C4-2B (cell line): Measurements from ENCODE around the gene MS4A4A.

Source experiments
- H3K27ac ChIP-seq: fragments of 450-650 bp; 2 replicates; pipeline ENCODE4 v1.5.1; 2017
- CTCF ChIP-seq: fragments of 450-650 bp; conservative IDR thresholded peaks from 2 replicates; pipeline ENCODE4 v1.5.1; 2017; ENCODE audit warnings: mild to moderate bottlenecking
- ZFX ChIP-seq: fragments of 450-650 bp; IDR thresholded peaks from 2 replicates; pipeline ENCODE4 v1.6.1; 2017

MS4A4A gene

GRCh38 chr11:60318726-60319125 is 38.3 kb downstream of the MS4A4A start:
- H3K27ac ChIP-seq = no peak overlapping the region
- TF ChIP-seq ZFX (no peak), CTCF (no peak)

- TF ChIP-seq ZFX (no peak), CTCF (no peak)
- H3K27ac ChIP-seq = no peak overlapping the region
Observed at GRCh38 chr11:60321051-60321450, 40.6 kb downstream of the MS4A4A start.

DNA sequence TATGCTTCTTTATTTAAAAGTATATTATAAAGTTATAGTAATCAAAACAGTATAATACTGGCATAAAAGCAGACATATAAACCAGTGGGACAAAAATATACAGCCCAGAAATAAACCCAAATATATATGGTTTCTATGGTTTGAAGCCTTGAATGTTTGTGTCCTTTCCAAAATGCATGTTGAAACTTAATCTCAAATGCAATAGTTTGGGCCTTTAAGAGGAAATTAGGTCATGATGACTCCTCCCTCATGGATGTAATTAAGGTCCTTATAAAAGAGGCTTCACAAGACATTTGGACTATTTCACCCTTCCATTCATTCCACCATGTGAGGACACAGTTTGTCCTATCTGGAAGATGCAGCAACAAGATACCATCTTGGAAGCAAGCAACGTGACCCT is 46.5 kb downstream of the MS4A4A start, which contains the start of gene MS4A6E:
Gene MS4A6E, plus strand, starts transcription at position 301 of the 400 bp plus-strand sequence. CDS start 7,641 bp downstream, outside the sequence.
- no peak for TF ChIP-seq ZFX
- no peak for TF ChIP-seq CTCF
- H3K27ac ChIP-seq = no peak within 1 kb of the TSS

GRCh38 chr11:60328460-60328859 is 48.0 kb downstream of the MS4A4A start:
- H3K27ac ChIP-seq = no peak overlapping the region
- TF ChIP-seq CTCF (no peak), ZFX (no peak)

DNA sequence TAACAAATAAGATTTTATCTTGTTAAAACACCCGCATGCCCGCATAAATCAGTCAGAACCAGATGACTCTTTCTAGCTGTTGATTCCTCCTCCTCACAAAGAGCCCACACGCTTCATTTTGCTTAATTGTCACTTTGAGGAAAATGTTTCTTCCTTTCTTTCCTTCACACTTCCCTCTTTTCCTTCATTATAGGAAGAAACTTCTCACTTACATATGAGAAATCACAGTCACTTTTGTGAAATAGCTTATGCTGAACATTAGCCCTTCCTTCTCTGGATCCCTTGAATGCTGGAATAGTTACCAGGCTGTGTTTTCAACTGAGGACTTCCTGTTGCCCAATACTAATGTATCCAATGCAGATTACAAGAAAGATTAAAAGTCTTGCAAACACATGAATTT is 52.4 kb downstream of the MS4A4A start:
- TF ChIP-seq ZFX (no peak), CTCF (no peak)
- H3K27ac ChIP-seq = no peak overlapping the region

DNA sequence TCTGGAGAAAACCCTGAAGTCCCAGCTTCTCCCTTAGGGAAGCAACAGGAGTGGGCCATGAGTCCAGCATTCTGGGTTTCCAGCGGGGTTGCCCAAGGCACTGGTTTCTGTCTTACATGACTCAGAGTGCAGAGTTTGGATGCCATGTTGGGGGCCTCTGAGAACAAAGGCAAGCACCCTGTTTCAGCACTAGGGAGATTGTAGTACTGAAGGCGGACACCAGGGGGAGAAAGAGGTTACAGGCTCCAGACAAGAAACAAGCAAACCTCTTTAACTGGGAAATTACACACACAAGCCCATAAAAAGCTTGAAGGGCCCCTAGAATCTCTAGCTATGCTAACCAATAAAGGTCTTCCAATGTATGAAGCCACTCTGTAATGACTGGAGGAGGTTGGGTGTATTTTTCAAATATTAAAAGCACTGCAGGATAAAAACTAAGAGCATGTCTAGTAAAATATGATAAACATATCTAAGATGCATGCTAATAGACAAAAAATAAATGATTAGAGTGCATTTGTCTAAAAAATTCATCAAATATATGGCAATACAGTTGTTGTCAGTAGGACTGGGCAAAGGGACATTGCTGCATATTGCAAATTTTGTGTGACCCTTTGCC is 53.6 kb downstream of the MS4A4A start:
- no peak overlapping the region for H3K27ac ChIP-seq
- no peak for TF ChIP-seq ZFX
- TF ChIP-seq CTCF = peak; percentile 87

- TF ChIP-seq ZFX = no peak
- TF ChIP-seq CTCF = no peak
- no peak overlapping the region for H3K27ac ChIP-seq
Observed at GRCh38 chr11:60336767-60337391, 56.4 kb downstream of the MS4A4A start.
